IPS-15b (cell line): Measurements from ENCODE around the gene B3GNT5.

Source experiments
- H3K27me3 ChIP-seq: one replicate; pipeline ENCODE4 v1.6.1; 2013; ENCODE audit warnings: low read length; ENCODE audit not compliant: control insufficient read depth, insufficient read depth
- H3K36me3 ChIP-seq: one replicate; pipeline ENCODE4 v1.6.1; 2013; ENCODE audit warnings: low read length; ENCODE audit not compliant: control insufficient read depth, insufficient read depth
- H3K4me1 ChIP-seq: one replicate; pipeline ENCODE4 v1.6.1; 2013; ENCODE audit warnings: mild to moderate bottlenecking, low read length; ENCODE audit not compliant: control insufficient read depth, insufficient read depth
- H3K4me3 ChIP-seq: one replicate; pipeline ENCODE4 v1.5.1; 2013; ENCODE audit warnings: low read depth, low read length
- H3K9ac ChIP-seq: one replicate; pipeline ENCODE4 v1.6.1; 2013; ENCODE audit warnings: low read depth, mild to moderate bottlenecking, low read length
- H3K9me3 ChIP-seq: one replicate; pipeline ENCODE4 v1.6.1; 2013; ENCODE audit warnings: mild to moderate bottlenecking, low read length; ENCODE audit not compliant: control insufficient read depth, insufficient read depth

Gene B3GNT5

DNA sequence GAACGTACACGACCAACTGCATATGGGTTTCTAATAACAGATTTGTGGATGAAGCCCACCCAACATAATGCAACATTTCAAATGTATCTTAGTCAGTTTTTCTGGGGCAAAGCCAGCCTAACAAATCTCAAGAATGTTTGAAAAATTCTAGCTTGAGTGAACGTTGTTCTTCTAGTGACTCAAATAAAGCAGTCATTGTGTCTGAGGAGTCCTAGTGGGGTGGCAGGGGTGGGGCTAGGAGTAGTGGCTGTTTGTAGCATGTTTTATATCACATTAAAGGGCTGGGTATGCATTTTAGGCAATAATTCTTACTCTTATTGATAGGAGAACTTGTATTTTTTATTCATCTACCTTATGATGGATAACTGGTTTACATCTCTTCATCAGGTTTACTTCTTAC is 6.0 kb downstream of the B3GNT5 start:
- Histone ChIP-seq H3K9ac (no peak overlapping the region), H3K36me3 (no peaks in the 10 kb centered on the region), H3K9me3 (no peaks in the 10 kb centered on the region), H3K4me3 (no peak overlapping the region), H3K4me1 (peaks cover 18% of the 10 kb centered on the region), H3K27me3 (peaks cover 9% of the 10 kb centered on the region)

DNA sequence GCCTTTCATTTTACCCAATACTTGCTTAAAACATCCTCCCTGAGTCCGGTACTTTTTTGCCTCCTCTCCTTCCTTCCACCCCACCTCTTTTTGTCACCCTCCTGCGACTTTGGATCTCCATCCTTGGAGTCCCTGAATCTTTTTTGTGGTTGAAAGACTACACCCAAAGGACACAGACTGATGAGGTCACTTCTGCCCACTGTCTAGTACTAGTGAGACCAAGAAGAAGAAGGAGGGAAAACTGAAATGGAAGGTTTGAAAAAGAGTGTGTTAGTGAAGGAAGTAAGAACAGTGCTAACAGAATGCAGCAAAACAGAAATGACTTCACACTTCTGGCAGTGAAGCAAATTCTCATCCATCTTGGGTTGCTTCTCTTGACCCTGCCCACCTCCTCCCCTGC is 6.6 kb downstream of the B3GNT5 start:
- Histone ChIP-seq H3K4me1 (peaks cover 23% of the 10 kb centered on the region), H3K4me3 (no peak overlapping the region), H3K27me3 (peaks cover 8% of the 10 kb centered on the region)

DNA sequence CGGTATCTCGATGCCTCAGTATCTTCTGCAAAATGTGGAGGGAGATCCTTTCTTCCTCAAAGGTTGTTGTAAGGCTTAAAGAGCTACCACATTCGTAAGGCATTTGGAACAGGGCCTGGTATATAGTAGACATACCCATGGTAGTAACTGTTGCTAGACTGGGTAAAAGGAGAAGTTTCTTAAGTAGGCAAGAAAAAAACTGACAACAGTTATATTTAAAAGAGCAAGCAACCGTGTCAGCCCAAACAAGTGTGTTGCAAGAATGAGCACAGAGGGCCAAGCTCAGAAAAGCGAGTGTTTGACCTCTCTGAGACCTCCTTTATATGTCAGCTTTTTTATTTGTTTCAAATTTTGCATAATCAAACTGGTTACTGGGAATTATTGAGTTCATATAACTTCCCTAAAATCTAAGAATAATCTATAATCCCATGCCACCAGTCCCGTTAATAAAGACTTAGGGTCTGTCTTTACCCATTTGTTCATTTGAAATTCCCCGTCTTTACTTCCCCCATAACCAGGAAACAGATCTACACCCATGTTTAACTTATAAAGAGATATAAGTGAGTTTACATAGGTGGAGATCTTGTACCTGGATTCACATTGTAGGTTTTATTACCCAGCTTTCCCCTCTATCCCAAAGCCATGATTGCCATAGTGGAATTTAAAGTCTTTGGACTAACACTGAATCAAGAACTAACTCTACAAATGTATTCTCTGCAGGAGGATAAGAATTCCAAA is 7.3 kb downstream of the B3GNT5 start:
- Histone ChIP-seq H3K9me3 (no peaks in the 10 kb centered on the region), H3K4me3 (no peak overlapping the region), H3K36me3 (no peaks in the 10 kb centered on the region), H3K27me3 (peaks cover under 1% of the 10 kb centered on the region), H3K9ac (no peak overlapping the region), H3K4me1 (peaks cover 25% of the 10 kb centered on the region)

More for the DNA sequence above, 6.6 kb downstream of the B3GNT5 start:
- Histone ChIP-seq H3K9ac (no peak overlapping the region), H3K36me3 (no peaks in the 10 kb centered on the region), H3K9me3 (no peaks in the 10 kb centered on the region)

DNA sequence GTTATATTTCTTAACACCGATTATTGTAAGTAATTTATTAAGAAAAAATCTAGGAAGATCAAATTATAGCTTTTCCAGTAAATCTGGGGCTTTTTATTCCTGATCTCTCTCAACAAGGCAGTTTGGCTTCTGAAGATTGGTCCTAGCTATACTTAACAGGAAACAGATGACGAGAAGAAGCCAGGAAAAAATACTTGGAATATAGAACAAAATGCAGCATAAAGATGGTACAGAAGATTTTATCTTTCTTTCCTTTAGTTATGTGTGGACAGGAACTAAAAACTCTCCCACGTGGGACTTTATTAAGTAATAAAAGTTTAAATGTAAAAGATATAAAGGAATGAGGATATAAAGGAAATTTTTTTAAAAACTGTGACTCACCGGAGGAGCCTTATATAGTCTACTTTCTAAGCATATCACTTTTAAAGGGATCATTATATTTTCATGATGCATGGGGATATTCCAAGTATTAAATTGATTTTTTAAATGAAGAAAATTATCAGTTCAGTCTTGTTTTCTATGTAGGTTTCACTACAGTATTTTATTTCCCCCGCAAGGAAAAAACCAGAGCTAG is 8.2 kb downstream of the B3GNT5 start:
- no peak overlapping the region for H3K9ac ChIP-seq
- no peaks in the 10 kb centered on the region for H3K36me3 ChIP-seq
- peaks cover 27% of the 10 kb centered on the region for H3K4me1 ChIP-seq
- no peaks in the 10 kb centered on the region for H3K9me3 ChIP-seq
- H3K27me3 ChIP-seq: no peaks in the 10 kb centered on the region
- H3K4me3 ChIP-seq: no peak overlapping the region

DNA sequence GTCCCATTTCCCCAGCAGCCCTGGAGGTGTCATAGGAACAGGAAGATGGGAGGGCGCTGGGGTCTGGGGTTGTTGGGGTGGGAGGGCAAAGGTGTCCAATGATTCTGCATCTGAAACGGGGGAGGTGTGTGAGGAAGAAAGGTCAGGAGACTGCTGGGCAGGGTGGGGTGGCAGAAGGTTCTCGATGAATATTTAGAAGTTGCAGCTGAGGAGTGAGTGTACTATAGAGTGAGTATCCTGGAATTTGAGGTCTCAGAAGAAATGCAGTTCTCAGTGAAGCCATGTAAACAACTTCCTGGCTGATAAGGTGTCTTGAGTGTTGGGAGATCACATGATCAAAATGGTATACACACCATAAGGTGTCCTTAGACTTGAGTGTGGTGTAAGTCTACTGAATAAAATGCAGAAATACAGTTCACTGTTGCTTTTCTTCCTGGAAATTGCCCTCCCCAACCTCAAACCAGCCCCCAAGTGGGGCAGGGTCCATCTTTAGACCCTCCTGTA is 9.9 kb downstream of the B3GNT5 start:
- H3K27me3 ChIP-seq: no peaks in the 10 kb centered on the region
- no peaks in the 10 kb centered on the region for H3K9me3 ChIP-seq
- no peak overlapping the region for H3K9ac ChIP-seq
- peaks cover 30% of the 10 kb centered on the region for H3K4me1 ChIP-seq
- no peak overlapping the region for H3K4me3 ChIP-seq
- H3K36me3 ChIP-seq: no peaks in the 10 kb centered on the region

DNA sequence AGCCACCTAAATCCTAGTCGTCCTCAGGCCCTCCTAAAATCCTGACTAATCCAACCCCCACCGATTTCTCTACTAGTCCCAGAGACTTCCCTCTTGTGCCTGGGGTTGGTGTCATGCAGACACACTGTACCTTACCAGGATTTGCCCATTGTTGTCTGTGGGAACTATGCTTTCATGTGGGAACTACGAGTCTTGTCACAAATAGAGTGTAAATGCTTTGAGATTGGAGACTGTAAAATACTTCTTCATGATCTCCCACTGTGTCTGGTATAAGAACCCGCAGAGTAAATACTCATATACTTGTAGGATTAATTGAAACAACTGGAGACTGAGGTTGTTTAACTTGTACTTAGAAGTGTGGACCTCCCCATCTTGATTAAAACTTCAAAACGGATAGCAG is 11.2 kb downstream of the B3GNT5 start:
- Histone ChIP-seq H3K27me3 (no peaks in the 10 kb centered on the region), H3K9me3 (no peaks in the 10 kb centered on the region), H3K4me3 (no peak overlapping the region), H3K4me1 (peaks cover 40% of the 10 kb centered on the region), H3K9ac (no peak overlapping the region), H3K36me3 (no peaks in the 10 kb centered on the region)

DNA sequence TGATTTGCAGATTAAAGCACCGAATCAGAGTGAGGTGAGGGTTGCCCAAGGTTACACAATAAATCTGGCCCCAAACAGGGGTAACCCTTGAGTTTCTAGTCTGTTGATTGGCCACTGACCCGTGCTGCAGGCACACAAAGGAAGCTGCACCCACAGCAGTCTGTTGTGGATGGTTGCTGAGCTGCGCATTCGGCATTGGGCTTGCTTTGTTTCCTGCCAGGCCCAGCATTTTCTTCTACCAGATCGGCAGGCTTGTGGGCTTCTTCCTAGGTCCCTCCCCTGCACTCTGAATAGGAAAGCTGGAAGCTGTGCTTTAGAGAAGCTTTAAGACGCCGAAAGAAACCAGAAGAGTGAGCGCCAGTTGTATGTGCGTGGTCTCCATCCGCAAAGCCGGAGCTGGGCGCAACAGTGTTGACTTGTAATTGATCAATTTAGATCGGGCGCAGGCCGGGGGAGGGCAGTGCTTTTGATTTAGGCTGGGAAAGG is 12.1 kb downstream of the B3GNT5 start:
- Histone ChIP-seq H3K4me3 (no peak overlapping the region), H3K9ac (no peak overlapping the region), H3K36me3 (no peaks in the 10 kb centered on the region)

DNA sequence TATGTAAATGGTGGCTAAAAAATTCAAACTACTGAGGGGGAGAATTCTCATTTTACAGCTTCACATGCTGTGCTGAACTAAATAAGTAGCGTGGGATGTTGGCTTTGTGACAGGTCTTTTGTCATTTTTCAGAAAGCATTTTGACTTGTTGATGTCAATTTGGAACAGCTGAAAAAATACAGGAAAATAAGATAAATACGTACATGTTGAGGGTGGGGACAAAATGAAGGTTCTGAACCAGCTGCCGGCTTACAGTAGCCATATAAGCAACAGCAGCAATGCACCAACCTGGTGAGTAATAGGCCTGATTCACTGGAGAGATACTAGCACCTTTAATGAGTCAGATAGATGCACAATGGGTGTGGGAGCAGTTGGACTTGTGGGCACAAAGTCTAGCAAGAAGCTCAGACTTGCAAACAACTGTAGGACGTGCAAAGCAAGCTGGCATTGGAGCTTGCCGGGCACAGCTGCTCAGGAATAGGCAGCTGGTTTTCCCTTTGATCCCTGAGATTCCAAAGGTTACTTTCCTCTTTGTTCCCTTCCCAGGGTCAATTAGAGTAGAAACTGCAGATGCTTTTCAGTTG is 12.9 kb downstream of the B3GNT5 start:
- H3K4me1 ChIP-seq: peaks cover 40% of the 10 kb centered on the region
- no peak overlapping the region for H3K4me3 ChIP-seq
- no peak overlapping the region for H3K9ac ChIP-seq

More for the DNA sequence above, 12.1 kb downstream of the B3GNT5 start:
- H3K9me3 ChIP-seq: no peaks in the 10 kb centered on the region
- no peaks in the 10 kb centered on the region for H3K27me3 ChIP-seq
- peaks cover 40% of the 10 kb centered on the region for H3K4me1 ChIP-seq

DNA sequence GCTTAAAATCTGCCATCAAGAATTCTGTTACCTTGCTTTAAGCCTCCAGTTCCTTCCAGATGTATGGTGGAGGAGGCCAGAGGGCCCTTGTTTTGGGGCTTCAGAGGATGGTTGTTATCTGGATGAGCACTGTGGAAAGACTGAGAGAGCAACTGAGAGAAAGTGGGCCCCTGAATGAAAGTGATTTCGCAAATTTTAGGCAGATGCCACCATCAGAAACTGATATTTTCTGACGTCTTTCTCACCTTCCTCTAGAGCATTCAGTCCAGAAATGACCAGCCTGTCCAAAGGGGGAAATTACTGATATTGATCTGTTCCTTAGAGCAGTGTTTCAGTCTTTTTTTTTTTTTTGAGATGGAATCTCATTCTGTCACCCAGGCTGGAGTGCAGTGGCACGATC is 13.4 kb downstream of the B3GNT5 start:
- no peaks in the 10 kb centered on the region for H3K36me3 ChIP-seq
- no peak overlapping the region for H3K9ac ChIP-seq
- H3K4me3 ChIP-seq: no peak overlapping the region
- H3K4me1 ChIP-seq: peaks cover 40% of the 10 kb centered on the region
- no peaks in the 10 kb centered on the region for H3K9me3 ChIP-seq
- no peaks in the 10 kb centered on the region for H3K27me3 ChIP-seq

More for the DNA sequence above, 12.9 kb downstream of the B3GNT5 start:
- H3K27me3 ChIP-seq: no peaks in the 10 kb centered on the region
- H3K9me3 ChIP-seq: no peaks in the 10 kb centered on the region
- no peaks in the 10 kb centered on the region for H3K36me3 ChIP-seq

DNA sequence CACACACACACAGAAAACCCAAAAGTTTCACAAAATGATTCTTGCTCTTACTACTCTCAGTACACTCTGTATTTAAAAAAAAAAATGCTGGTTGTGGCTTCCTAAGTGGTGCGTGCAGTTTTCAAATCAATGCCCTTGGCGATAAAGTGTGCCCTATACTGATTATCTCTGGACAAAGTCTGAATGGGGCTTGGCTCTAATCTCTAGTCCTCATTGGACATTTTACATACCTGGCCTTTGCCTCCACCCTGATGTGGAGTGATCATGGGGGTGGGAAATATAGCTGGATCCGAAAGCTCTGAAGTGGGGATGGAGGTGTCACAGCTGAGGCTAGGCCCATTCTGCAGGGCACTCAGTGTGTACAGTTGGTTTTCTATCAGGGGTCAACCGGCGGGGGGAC is 14.1 kb downstream of the B3GNT5 start:
- Histone ChIP-seq H3K4me3 (no peak overlapping the region), H3K4me1 (peaks cover 40% of the 10 kb centered on the region), H3K9ac (no peak overlapping the region), H3K9me3 (no peaks in the 10 kb centered on the region), H3K27me3 (no peaks in the 10 kb centered on the region), H3K36me3 (no peaks in the 10 kb centered on the region)

DNA sequence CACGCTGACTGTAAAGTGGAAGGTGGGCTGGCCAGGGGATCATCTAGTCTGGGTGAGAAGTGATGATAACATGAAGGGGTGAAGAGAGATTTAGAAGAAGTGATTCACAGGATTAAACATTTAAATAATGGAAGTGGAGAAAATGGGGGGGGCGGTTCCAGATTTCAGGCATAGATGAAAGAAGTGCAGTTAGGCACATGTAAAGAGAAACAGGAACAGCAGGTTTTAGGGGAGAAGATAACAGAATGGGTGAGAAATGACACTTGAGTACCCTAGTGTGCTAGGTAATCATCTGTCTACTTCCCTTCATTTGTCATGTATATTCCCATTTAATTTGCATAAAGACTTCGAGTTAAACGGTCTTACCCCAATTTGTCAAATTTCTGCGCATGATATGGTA is 15.3 kb downstream of the B3GNT5 start:
- no peaks in the 10 kb centered on the region for H3K36me3 ChIP-seq
- H3K4me1 ChIP-seq: peaks cover 40% of the 10 kb centered on the region
- no peaks in the 10 kb centered on the region for H3K9me3 ChIP-seq
- no peak overlapping the region for H3K4me3 ChIP-seq
- no peak overlapping the region for H3K9ac ChIP-seq
- no peaks in the 10 kb centered on the region for H3K27me3 ChIP-seq

DNA sequence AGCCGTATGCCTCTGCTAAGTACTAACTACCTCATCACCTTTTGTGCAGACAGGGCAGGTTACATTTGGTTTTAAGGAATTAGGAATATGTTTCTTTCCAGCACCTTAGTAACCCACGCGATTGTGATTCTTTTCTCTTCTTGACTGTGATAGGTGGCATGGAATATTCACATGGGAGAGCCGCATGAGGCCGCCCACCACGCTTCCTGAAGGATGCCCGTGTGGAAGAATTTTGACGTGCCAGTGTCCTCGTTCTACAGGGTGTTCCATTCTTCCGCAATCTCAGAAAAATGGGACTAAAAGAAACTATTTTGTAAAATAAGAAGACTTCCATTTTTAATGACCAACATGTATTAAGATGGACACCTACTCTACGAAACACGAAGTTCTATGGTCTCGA is 16.3 kb downstream of the B3GNT5 start:
- H3K4me3 ChIP-seq: no peak overlapping the region
- peaks cover 32% of the 10 kb centered on the region for H3K4me1 ChIP-seq
- H3K36me3 ChIP-seq: no peaks in the 10 kb centered on the region
- H3K27me3 ChIP-seq: no peaks in the 10 kb centered on the region
- H3K9ac ChIP-seq: no peak overlapping the region
- no peaks in the 10 kb centered on the region for H3K9me3 ChIP-seq
